Vagina (tissue), 2 donors: ENCODE results near the gene TOR4A.

Source experiments
- POLR2A ChIP-seq, 2 donors: fragments of 450-650 bp; IDR thresholded peaks; one replicate each; pipeline ENCODE4 v1.6.1; 2017; ENCODE audit warnings: antibody characterized with exemption in 2 of 2, mild to moderate bottlenecking in 2 of 2, moderate library complexity in 2 of 2
- TF ChIP-seq, protein P1 (sequence below), 3 experiments: fragments of 450-650 bp in 2 of 3; fragments of 200-600 bp in 1 of 3; sonication (generic) in 1 of 3; IDR thresholded peaks; one replicate each; pipeline ENCODE4 v1.5.1; 2017 to 2019; ENCODE audit warnings: antibody characterized with exemption in 3 of 3, mild to moderate bottlenecking in 2 of 3, moderate library complexity in 2 of 3

DNA sequence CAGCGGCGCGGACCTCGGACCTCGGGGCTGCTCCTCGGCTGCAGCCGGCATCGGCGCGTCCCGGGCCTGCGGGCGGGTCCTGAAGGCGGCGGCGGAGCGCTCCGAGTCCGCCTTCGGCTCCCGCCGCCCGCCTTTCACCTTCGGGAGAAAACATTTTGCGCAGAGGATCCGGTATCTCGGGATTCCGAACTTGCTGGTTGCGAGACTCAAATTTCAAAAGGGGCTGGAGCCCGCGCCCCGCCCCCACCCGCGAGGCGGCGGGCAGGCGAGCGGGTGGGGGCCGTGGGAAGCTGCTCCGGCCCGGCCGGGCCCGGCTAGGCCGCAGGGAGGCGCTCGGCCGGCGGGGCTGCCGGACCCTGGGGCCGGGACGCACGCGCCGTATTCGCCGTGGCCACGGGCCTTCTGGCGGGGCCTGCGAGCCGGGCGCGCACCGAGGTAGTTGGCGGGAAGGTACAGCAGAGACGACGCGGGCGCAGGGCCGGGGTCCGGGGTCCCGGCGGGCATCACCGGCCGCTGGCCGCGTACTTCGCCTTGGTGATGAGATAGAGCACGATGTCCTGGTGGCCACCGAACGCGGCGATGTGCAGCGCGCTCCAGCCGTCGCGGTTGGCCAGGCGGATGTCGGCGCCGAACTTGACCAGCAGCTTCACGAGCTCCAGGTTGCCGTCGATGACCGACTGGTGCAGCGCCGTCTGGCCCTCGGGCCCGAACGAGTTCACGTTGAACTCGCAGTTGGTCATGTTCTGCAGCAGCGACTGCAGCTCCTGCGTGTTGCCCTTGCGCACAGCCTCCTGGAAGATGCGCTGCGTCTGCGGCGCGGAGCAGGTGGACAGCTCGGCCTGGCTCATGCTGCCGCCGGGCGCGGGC lies 23.8 kb downstream of the TOR4A start:
- TF ChIP-seq, protein P1, sequence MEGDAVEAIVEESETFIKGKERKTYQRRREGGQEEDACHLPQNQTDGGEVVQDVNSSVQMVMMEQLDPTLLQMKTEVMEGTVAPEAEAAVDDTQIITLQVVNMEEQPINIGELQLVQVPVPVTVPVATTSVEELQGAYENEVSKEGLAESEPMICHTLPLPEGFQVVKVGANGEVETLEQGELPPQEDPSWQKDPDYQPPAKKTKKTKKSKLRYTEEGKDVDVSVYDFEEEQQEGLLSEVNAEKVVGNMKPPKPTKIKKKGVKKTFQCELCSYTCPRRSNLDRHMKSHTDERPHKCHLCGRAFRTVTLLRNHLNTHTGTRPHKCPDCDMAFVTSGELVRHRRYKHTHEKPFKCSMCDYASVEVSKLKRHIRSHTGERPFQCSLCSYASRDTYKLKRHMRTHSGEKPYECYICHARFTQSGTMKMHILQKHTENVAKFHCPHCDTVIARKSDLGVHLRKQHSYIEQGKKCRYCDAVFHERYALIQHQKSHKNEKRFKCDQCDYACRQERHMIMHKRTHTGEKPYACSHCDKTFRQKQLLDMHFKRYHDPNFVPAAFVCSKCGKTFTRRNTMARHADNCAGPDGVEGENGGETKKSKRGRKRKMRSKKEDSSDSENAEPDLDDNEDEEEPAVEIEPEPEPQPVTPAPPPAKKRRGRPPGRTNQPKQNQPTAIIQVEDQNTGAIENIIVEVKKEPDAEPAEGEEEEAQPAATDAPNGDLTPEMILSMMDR (IDR thresholded peaks at IDR 0.05), result no peak
- TF ChIP-seq POLR2A (IDR thresholded peaks at IDR 0.05), result peak in 1 of 2 donors; percentile 6
